ENCODE data around the gene AFG1L. TPM values are rescaled to one million over a fixed set of nuclear protein-coding genes. Genes with fewer than 3 reads are reported as not detected.

Gene AFG1L
- total and polyA plus RNA-seq, 11 donors = 1.9 to 16.6 (median 10.9) TPM

GRCh38 chr6:108277295-108277694 lies 17.6 kb upstream of the AFG1L start:
- no peak for DNase-seq
- H3K4me3 ChIP-seq = no peak overlapping the region
- no peak for TF ChIP-seq CTCF (IDR thresholded peaks at IDR 0.05)
- TF ChIP-seq POLR2A (IDR thresholded peaks at IDR 0.05) = no peak
- ATAC-seq = no peak
- no peaks in the 10 kb centered on the region for H3K27me3 ChIP-seq
- WGBS, 4 donors = 89 to 100% (median 94%) methylated on average over 1 of the region's 1 CpG
- intact Hi-C loops (cut with DNase I) = no loop called here
- H3K4me1 ChIP-seq = no peaks in the 10 kb centered on the region
- no peak overlapping the region for H3K27ac ChIP-seq
- no peaks in the 10 kb centered on the region for H3K9me3 ChIP-seq
- H3K36me3 ChIP-seq = no peaks in the 10 kb centered on the region

GRCh38 chr6:108277831-108278230 lies 17.0 kb upstream of the AFG1L start:
- H3K36me3 ChIP-seq = no peaks in the 10 kb centered on the region
- TF ChIP-seq CTCF (IDR thresholded peaks at IDR 0.05) = no peak
- TF ChIP-seq POLR2A (IDR thresholded peaks at IDR 0.05) = no peak
- H3K4me1 ChIP-seq = no peaks in the 10 kb centered on the region
- no peaks in the 10 kb centered on the region for H3K27me3 ChIP-seq
- ATAC-seq = no peak
- no peaks in the 10 kb centered on the region for H3K9me3 ChIP-seq
- no peak overlapping the region for H3K4me3 ChIP-seq
- 81 to 86% (median 84%) methylated on average over 4 of the region's 4 CpGs for WGBS, 4 donors
- DNase-seq = no peak
- no peak overlapping the region for H3K27ac ChIP-seq
- intact Hi-C loops (cut with DNase I) = no loop called here

GRCh38 chr6:108285381-108285780 lies 9.5 kb upstream of the AFG1L start:
- Histone ChIP-seq H3K36me3 (no peaks in the 10 kb centered on the region), H3K4me3 (no peak overlapping the region), H3K27ac (no peak overlapping the region), H3K4me1 (no peaks in the 10 kb centered on the region), H3K27me3 (no peaks in the 10 kb centered on the region), H3K9me3 (no peaks in the 10 kb centered on the region)
- TF ChIP-seq POLR2A (IDR thresholded peaks at IDR 0.05) (no peak), CTCF (IDR thresholded peaks at IDR 0.05) (no peak)
- intact Hi-C loops (cut with DNase I) = no loop called here
- ATAC-seq (no peak), DNase-seq (no peak)

GRCh38 chr6:108286366-108286765 lies 8.5 kb upstream of the AFG1L start:
- no peaks in the 10 kb centered on the region for H3K27me3 ChIP-seq
- no peak for DNase-seq
- intact Hi-C loops (cut with DNase I) = no loop called here
- no peak for ATAC-seq
- TF ChIP-seq CTCF (IDR thresholded peaks at IDR 0.05) (no peak), POLR2A (IDR thresholded peaks at IDR 0.05) (no peak)
- H3K36me3 ChIP-seq = no peaks in the 10 kb centered on the region
- no peak overlapping the region for H3K27ac ChIP-seq
- no peaks in the 10 kb centered on the region for H3K4me1 ChIP-seq
- no peak overlapping the region for H3K4me3 ChIP-seq
- no peaks in the 10 kb centered on the region for H3K9me3 ChIP-seq
- WGBS, 4 donors = 92 to 97% (median 94%) methylated on average over 4 of the region's 4 CpGs

Data from heart left ventricle (tissue), 16 donors.